Measurements from ENCODE around the gene KIF16B.

GRCh38 chr20:16352321-16352720 lies 220.9 kb downstream of the KIF16B start:
- TF ChIP-seq CTCF (IDR thresholded peaks at IDR 0.05), result no peak
- no peak for TF ChIP-seq POLR2A (IDR thresholded peaks at IDR 0.05)
- TF ChIP-seq POLR2AphosphoS5 (IDR thresholded peaks at IDR 0.05), result no peak

All from breast epithelium (tissue), 3 donors.